Sigmoid colon (tissue), 4 donors: ENCODE results near the gene COPZ2.
"Not testable (repeated sequence)": the region's sequence is repeated elsewhere in the genome, so short reads cannot be mapped to it uniquely, and the experiment has no call there.

ENCODE experiments used
- CTCF ChIP-seq, 4 experiments: fragments of 450-650 bp in 3 of 4; fragments of 200-600 bp in 1 of 4; IDR thresholded peaks; one replicate each; pipeline ENCODE4 v1.5.1; 2016 to 2019; ENCODE audit warnings: antibody characterized with exemption in 4 of 4, mild to moderate bottlenecking in 3 of 4, moderate library complexity in 2 of 4
- EP300 ChIP-seq, 4 donors: sonication (generic); formaldehyde crosslinking; IDR thresholded peaks; one replicate each; pipeline ENCODE4 v1.6.1; 2017; ENCODE audit warnings: antibody characterized with exemption in 4 of 4
- POLR2A ChIP-seq, 2 donors: fragments of 450-650 bp; IDR thresholded peaks; one replicate each; pipeline ENCODE4 v1.6.1; 2016; ENCODE audit warnings: antibody characterized with exemption in 2 of 2, mild to moderate bottlenecking in 2 of 2, moderate library complexity in 2 of 2
- POLR2AphosphoS5 ChIP-seq, 4 donors: sonication (generic); formaldehyde crosslinking; IDR thresholded peaks; one replicate each; pipeline ENCODE4 v1.6.1; 2017; ENCODE audit warnings: antibody characterized with exemption in 4 of 4

- not testable (repeated sequence) for TF ChIP-seq CTCF, EP300, POLR2A, POLR2AphosphoS5 (IDR thresholded peaks at IDR 0.05)
These were observed 36.0 kb upstream of the COPZ2 start for GRCh38 chr17:48073566-48074094.
